Urothelium cell line (cell line): ENCODE results near the gene RIN2.
"Not testable (repeated sequence)": the region's sequence is repeated elsewhere in the genome, so short reads cannot be mapped to it uniquely, and the experiment has no call there.

Source experiments
- DNase-seq: peaks from one replicate; pipeline ENCODE4 v3.0.0; 2011; ENCODE audit warnings: low spot score, mixed read lengths
- FAIRE-seq: peaks from 2 replicates; lab custom pipeline; 2011; peaks lifted over from hg19 to GRCh38; lab: Jason Lieb, UNC

Gene RIN2

DNA sequence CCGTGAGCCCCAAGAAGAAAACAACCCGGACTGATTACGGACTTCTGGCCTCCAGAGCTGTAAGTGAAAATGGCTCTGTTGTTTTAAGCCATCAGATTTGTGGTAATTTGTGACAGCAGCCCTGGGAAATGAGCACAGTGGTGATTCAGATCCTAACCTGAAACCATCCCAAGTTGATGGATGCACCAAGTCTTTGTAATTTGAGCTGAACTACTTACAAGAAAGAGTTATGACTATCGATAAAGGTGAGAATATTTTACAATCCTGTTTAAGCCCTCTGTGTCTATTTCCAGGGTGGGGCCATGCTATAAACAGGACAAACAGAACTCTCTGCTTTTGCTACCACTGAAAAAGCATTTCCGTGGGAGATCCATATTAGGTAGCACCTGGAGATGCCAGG is 19.1 kb upstream of the RIN2 start:
- FAIRE-seq (no peak), DNase-seq (no peak)

DNA sequence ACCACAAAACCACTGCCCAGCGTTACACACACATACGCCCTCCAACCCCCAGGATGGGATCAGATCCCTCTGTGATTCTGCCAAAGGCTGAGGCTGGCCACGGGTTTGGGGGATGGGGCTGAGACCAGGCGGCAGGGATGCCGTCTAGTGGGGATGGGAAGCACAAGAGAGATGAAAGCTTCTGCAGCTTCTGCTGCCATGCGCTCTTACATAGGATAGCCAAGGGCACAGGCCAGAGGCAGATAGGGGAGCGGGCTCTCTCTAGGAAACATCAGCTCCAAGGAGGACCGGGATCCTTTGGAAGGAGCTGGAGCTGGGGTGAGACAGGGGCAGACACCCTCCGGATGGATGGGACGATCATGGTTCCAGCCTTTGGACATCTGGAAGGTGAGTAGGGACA is 18.7 kb upstream of the RIN2 start:
- no peak for FAIRE-seq
- no peak for DNase-seq

DNA sequence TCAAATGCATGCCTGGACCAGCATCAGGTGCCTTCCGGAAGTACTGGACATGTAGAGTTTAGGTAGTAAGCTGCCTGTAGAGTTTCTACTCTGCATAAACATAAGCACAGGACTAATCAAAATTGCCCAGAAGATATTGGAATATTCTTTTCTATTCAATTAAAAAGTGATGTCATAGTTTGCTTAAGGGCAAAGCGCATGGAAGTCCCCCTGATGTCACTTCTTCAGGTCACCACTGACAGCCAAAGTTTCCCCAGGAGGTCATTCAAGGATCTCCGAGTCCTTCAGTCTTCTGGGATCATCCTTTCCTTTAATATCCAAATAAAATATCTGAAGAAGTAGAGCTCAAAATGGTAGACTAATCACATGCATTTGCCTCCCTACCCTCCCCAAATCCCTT is 17.5 kb upstream of the RIN2 start:
- FAIRE-seq (no peak), DNase-seq (no peak)

DNA sequence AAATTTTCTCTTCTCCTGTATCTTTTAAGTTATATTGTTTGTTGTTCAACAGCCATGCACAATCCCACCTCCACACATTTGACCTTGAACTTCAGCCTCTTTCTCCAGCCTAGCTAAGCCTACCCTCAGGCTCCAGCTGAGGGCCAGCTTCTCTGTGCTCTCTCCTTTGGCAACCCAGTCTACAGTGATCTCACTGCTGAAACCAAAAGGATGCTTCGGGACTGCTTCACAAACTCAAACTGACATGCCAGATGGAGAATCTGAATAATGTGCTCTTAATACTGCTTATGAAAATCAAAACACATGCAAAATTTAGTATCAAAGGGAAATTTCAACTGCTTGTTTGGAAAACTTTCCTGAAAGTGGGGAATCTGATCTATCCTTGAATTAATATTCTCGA is 16.1 kb upstream of the RIN2 start:
- no peak for FAIRE-seq

DNA sequence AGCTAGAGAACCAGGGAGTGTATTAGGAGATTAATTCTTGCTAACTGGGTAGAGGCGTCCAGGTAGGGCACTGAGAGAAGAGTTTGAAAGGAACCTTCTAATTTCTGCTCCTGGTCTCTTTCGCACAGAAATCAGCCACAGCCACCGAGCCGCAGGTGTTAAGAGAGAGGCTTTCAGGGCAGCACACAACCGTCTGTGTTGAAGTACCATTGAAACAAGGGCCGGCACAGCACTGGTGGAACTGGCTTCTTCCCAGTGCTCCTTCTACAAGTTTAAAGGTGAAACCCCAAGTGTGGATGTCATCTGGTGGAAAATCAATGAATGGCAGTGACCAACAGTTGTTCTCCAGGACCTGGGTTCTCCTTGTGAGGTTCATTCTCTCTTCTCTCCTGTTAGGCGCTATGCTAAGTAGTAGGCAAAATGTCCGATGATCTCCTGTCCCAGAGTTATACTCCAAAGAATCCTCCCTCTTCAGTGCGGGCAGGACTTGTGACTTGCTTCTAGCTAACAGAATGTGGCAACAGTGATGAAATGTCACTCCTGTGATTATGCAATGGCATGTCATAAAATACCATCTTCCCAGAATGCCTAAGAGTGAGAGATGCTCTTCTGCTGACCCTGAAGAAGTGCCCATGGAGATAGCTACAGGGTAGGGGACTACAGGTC is 15.0 kb upstream of the RIN2 start:
- FAIRE-seq (no peak), DNase-seq (no peak)

More for the DNA sequence above, 16.1 kb upstream of the RIN2 start:
- DNase-seq = no peak

DNA sequence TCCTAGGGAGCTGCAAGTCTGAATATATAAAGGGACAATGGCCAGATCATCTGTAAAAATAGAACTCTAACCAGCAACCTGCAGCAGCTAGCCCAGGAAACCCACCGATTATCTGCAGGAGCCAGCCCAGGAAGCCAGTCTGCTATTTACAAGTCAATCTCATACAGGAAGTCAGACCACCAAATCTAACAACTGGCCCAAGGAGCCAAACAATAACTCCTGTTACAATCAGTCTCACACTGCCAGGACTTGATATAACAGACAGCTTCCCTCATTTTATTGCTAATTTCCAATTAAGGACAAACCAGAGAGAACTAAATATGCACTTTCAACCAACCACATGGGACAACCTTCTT is 14.4 kb upstream of the RIN2 start:
- FAIRE-seq (no peak), DNase-seq (no peak)

DNA sequence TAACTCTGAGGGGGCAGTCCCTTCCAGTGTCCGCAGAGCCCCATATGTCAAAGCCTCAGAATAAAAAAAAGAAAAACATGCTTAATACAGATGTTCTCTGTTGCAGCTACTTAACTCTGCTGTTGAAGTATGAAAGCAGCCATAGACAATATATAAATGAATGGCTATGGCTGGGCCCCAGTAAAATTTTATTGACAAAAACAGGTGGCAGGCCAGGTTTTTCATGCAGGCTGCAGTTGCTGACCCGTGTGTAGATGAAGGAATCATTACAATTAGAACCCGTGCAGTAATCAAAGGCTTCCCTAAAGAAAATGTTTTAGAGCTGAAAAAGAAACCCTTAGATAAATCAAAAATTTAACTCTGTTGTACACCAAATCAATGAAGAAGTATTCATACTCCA is 13.0 kb upstream of the RIN2 start:
- DNase-seq (no peak), FAIRE-seq (no peak)

DNA sequence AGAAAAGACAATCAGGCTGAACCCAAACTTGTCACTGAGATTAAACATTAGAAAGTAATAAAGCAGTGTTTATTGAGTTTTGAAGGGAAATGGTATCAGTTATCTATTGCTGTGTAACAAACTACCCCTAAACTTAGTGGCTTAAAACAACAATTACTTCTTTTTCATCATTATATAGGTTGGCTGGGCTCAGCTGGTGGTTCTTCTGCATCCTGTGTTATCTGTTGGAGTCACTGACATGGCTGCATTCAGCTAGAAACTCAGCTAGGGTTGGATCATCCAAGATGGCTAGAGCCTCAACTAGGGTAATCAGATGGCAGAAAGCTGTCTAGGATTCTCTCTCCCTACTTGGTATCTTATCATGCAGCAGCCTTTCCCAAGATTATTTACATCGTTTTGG is 12.5 kb upstream of the RIN2 start:
- FAIRE-seq = no peak
- no peak for DNase-seq

DNA sequence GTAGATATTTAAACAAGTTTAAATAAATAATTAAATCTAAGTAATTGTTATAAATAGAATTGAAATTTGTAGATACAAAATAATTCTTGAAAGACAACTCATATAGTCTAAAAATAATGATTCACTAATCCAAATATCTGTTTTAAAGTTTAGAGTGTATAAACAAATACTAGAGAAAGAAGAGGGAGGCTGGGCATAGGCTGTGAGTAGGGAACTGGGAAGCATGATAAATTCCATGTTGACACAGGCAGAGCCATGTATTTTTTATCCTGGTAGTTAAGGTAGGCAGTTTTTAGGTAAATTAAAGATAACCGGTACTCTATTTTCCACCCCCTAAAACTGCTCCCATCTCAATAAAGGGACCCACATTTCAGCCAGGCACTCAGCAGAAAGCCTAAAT is 11.7 kb upstream of the RIN2 start:
- no peak for DNase-seq
- no peak for FAIRE-seq

DNA sequence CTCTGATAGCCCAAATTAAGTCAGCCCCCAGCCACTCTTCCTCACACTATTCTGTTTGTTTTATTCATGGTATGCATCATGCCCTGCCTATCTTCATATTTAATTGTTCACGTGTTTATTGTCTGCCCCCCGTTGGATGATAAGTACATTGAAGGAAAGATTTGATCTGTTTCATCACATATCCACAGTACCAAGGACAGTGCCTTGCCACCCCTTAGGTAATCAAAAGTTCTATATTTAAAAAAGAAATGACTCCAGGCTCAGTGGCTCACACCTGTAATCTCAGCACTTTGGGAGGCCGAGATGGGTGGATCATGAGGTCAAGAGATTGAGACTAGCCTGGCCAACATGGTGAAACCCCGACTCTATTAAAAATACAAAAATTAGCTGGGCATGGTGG is 10.2 kb upstream of the RIN2 start:
- DNase-seq (no peak), FAIRE-seq (no peak)

DNA sequence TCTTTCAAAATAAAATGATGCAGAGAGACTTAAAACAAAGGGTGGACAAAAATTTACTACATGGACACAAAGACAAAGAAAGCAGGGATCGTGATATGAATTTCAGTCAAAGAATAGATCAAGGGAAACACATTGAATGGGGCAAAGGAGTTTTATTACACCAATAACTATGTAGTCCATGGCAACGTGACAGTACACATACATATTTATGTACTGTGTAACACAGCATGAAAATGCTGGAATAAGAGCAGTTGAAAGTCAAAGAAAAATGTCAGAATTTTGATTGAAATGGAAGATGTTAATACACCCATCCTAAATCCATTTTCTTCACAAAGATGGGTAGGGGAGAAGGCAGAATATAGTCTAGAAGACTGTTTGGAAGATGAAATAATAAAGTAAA is 9.4 kb upstream of the RIN2 start:
- DNase-seq (no peak), FAIRE-seq (no peak)

DNA sequence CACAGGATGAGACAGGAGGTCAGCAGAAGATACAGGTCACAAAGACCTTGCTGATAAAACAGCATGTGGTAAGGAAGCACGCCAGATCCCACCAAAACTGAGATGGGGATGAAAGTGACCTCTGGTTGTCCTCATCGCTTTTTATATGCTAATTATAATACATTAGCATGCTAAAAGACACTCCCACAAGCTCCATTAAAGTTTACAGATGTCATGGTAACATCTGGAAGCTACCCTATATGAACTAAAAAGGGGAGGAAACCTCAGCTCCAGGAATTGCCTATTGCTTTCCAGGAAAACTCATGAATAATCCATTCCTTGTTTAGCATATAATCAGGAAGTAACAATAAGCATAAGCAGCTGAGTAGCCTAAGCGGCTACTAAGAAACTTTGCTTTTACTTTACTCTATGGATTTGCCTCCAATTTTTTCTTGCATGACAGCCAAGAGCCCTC is 8.4 kb upstream of the RIN2 start:
- FAIRE-seq (no peak), DNase-seq (no peak)

DNA sequence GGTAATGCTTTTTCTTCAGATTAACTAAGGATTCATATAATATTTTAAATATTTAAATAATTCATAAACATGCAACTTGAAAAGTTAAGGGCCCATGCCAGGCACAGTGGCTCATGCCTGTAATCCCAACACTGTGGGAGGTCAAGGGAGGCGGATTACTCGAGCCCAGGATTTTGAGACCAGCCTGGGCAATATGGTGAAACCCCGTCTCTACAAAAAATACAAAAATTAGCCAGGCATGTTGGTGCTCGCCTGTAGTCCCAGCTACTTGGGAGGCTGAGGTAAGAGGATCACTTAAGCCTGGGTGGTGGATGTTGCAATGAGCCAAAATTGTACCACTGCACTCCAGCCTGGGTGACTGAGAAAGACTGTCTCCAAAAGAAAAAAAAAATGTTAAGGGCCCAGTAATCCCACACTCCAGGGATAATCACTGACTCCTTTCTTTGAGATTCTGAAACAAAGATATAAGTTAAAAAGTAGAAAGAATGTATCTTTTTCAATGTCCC is 7.9 kb upstream of the RIN2 start:
- FAIRE-seq (no peak), DNase-seq (no peak)

DNA sequence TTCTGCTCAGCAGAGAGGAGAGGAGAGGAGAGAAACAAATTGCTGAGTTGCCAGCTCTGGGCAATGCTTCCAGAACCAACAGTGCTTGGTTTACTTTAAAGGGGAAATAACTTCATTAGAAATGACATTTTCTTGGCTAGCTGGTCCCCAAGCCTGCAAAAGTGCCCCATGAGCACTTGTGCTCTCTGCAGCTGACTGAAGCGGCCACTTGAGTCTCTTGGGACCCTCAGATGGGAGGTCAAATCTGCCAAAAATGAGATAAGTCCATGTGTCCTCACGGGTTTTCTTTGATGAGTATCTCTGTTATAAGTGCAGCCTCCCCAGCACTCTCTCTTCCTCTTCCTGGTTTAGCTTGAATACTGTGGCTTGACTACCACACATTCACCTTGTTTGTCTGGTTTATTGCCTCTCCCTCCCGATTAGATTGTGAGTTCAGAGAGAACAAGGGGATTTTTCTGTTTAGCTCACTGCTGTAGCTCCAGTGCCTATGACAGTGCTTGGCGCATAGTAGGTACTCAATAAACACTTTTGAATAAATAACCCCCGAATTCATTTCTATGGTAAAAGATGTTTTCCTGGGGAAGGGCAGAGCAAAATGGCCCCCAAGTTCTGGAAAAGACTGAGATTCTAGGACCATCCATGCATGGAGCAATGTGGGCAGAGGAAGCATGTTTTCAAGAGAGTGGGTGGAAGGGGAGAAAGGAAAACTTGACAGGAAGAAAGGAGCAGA is 7.0 kb upstream of the RIN2 start:
- FAIRE-seq = no peak
- no peak for DNase-seq

DNA sequence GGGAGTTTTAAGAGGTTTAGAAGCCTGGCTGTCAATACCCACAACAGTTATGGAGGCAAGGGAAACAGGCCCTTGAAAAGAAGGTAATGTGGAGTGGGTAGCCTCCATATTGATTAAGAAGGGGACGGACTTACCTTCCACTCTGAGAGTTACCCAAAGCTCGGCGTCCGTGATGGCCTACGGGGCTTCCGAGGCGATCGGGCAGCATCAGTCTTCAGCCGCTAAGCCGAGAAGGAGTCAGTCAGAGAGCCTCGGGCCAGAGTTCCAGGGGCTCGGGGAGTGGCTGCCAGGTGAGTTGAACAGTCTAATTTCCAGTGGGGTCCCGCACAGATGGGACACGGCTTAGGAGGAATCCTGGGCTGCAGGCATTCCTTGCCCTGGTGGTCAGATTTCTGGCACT is 3.9 kb upstream of the RIN2 start:
- DNase-seq, FAIRE-seq: not testable (repeated sequence)

DNA sequence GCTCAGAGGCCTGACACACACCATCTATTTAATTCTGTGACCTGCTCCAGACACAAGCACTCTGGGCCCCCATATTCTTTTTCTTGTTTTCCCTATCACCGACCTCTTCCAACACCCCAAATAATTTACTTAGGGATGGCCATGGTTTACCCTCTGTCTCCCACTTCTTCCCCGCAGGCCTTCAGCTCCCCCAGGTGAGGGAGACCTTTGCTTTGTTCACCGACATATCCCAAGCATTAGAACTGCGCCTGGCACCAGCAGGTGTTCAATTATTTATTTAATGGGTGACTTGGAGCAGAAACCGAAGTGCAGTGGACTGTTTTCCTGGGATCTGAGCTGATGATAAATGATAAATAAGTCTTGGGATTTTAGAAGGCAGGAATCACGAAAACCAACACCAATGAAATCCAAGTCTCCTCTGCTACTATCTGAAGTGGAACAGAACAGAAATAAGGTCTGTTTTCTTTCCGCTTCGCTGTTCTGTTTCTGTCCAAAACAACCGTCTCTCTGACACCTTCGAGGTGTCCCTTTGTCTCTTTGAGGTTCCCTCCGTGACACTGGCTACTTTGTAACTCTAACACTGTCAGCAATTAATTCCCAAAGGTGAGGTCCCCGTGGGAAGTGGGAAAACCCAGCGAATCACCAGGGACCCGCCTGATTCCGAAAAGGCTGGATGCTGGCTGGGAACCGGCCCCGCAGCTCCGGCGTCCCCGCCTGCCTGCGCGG is 1.1 kb upstream of the RIN2 start:
- DNase-seq (no peak), FAIRE-seq (no peak)

DNA sequence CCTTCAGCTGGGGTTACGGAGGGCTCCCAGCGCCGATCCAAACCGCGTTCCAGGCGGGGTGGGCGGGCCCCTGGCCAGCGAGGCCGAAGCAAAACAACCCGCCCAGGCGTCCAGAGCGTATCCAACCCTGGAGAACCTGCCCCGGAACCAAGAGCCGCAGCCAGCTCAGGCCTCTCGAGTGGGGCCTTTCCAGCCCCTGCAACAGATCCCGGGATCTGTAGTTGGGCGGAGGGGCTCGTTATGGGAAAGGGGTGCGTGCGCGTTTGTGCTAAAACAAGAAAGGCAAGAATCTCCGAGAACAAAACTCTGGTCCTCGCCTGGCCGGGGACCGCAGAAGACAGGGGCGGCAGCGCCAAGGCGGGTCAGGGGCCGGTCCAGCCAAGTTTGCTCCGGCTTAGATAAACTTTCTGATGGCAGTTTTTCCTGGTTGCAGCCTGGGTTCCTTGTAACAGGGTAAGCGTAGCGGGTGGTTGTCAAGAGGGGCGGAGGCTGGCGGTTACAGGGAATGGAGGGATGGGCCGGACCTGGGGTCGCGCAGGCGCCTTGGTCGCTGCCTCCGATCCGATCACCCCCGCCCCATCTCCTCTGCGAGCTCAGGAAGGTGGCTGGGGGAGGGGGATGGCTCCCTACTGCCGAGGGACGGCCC is 448 bp upstream of the RIN2 start:
- FAIRE-seq = peak; percentile 77
- peak; percentile 93 for DNase-seq

DNA sequence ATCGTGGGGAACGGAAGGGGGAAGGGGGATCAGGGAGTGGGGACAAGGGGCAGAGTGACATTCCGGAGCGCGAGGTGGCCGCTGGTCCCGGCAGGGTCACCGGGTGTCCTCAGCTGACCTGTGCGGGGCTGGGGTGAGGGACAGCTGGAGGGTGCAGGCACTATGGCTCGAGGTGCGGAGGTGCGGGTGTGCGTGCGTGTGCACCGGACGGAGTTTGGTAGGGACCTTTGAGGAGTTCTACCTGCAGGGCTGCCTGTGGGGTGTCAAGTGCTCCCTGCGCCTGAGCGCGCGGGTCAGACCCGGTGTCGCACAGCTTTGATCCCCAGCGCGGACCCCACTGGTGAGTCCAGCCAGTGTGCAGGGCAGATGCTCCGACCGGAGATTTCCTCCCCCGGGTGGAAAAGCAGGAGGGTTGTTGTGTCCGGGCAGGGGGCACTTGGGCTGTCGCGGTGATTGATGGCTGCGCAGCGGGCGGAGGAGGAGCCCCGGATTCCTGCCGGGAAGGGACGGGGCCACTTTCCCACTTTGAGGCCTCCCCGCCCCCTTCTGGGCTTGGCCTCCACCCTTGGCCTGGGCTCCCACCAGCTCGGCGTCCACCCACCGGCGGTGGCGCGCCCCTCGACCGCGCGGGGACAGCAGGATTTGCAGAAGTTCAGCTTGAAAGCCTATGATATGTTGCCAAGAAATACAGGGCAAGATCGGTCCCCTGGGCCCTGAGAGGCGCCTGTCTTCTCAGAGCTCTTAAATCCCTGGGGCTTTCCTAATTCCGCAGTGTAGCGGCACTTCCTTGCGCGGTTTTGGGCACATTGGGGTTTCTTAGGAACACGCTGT is 658 bp downstream of the RIN2 start:
- no peak for FAIRE-seq

DNA sequence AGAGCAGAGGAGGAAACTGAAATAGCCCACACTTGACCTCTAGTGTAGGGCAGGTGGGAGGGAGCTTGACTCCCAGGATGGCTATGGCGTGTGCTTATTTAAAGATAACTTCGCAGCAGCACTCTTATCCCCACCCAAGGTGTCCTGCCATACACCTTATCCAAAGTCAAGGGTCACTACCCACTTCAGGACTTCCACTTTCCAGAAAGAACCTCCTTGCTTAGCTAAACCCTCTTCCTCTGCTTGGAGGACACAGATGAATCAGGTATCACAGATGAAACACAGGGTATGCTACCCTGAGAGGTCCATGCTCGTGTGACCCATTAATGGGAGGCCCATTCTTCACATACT is 2.3 kb downstream of the RIN2 start:
- no peak for FAIRE-seq
- no peak for DNase-seq

More for the DNA sequence above, 658 bp downstream of the RIN2 start:
- peak; percentile 43 for DNase-seq

DNA sequence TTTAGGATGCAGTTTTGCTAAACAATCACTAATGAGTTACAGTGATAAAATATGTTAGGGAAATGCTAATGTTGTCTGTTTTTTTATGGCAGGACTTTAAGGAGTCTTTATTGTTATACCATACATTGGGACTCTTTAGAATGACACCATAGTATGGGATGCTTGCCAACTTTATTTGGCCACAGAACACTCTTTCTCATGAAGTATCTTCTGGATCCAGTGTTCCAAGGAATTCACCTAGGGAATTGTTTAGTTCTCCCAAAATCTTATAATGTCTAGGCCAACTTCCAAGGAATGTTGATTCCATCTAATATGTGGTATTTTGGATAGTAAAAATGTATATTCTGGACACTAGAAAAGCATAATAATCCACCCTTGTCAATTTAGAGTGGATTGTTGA is 3.3 kb downstream of the RIN2 start:
- FAIRE-seq (no peak), DNase-seq (no peak)

DNA sequence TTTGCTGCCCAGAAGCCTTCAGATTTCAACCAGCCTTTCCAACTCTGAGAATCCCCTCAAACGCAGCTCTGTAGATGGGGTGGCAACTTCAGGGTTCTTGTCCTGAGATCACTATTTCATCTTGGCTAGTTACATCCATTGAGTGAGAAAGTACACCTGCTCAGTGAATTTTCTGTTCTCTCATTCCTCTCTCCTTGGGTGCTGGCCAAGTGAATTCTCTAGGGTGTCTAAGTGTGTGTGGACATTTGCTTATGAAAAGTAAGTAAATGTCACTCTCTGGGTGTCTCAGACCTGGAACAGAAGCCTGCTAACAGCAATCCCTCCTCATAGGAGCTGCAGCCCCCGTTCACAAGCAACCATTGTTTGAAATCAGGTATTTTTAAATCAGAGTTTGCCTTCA is 3.8 kb downstream of the RIN2 start:
- FAIRE-seq (no peak), DNase-seq (no peak)
